Measurements from ENCODE around the gene HAPSTR1. TPM values are rescaled to one million over a fixed set of nuclear protein-coding genes. Genes with fewer than 3 reads are reported as not detected.
A peak's percentile ranks its signal among the peaks of the same experiment; 100 is the strongest.

HAPSTR1 gene
- total RNA-seq, 1 donor from 2014 or later = 86.0 TPM

DNA sequence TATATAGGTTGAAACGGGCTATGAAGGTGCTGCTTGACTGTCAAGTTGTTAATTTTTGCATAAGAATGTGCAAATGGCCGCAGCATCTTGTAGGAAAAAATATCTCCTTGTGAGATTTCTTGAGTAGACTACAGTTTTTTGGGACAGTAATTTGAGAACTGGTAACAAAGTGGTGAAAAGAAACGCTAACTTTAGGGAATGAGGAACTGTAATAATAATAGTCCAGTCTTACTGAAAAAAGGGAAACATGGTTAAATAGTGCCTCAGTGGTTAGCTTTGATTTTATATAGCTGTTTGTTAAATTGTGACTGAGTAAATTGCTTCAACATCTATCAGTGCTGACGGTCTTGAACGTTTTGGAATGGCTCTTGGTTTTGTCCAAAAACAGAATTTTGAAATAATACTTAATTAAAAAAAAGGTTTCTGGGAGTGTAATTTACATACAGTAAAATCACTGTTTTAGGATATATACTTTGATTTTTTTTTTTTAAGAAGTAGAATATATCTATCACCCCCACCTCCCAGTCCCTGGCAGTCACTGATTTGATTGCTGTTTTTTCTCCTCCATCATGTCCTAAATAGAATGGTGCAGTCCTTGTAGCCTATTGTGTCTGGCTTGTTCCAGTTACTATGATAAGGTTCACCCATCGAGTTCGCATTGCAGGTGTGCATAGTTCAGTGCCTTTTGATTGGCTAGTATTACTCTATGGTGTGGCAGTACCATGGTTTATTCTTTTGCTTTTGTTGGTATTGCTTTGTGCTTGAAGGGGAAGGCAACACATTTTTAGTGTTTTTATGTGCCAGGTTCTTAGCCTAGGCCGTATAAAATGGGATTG lies 2.8 kb downstream of the HAPSTR1 start:
- peak overlapping the region; percentile 49 for H3K27ac Mint-ChIP-seq (ENCODE audit: unreplicated experiment)
- peak overlapping the region; percentile 99 for H3K4me3 Mint-ChIP-seq (ENCODE audit: unreplicated experiment)
- TF ChIP-seq, protein P1, sequence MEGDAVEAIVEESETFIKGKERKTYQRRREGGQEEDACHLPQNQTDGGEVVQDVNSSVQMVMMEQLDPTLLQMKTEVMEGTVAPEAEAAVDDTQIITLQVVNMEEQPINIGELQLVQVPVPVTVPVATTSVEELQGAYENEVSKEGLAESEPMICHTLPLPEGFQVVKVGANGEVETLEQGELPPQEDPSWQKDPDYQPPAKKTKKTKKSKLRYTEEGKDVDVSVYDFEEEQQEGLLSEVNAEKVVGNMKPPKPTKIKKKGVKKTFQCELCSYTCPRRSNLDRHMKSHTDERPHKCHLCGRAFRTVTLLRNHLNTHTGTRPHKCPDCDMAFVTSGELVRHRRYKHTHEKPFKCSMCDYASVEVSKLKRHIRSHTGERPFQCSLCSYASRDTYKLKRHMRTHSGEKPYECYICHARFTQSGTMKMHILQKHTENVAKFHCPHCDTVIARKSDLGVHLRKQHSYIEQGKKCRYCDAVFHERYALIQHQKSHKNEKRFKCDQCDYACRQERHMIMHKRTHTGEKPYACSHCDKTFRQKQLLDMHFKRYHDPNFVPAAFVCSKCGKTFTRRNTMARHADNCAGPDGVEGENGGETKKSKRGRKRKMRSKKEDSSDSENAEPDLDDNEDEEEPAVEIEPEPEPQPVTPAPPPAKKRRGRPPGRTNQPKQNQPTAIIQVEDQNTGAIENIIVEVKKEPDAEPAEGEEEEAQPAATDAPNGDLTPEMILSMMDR (IDR thresholded peaks at IDR 0.05; ENCODE audit: unreplicated experiment) = no peak
- peaks cover 4% of the 10 kb centered on the region for H3K9me3 Mint-ChIP-seq (ENCODE audit: unreplicated experiment)
- peaks cover 24% of the 10 kb centered on the region for H3K27me3 Mint-ChIP-seq (ENCODE audit: unreplicated experiment)
- peaks cover 43% of the 10 kb centered on the region for H3K4me1 Mint-ChIP-seq (ENCODE audit: unreplicated experiment)
- DNase-seq (ENCODE audit: low spot score) = no peak
- H3K36me3 Mint-ChIP-seq (ENCODE audit: low read depth, unreplicated experiment) = peaks cover 41% of the 10 kb centered on the region

DNA sequence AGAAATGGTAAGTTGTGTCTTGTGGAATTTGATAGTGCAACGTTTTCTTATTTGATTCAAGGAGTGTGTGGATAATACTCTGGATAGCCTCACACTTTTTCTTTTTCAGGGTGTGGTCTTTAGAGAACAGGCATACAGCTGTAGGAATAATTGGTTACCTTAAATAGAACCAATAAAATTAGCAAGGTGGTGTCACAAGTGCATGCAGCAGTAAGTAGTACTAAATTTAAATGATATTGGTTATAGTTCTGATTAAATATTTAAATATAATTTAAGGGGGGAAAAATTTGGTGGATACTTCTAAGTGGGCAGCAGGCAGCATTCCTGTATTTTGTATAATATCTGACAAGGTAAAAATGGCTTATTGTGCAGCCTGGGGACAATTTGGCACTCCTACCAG lies 3.7 kb downstream of the HAPSTR1 start:
- Mint-ChIP-seq H3K27ac (ENCODE audit: unreplicated experiment) (no peak overlapping the region), H3K4me3 (ENCODE audit: unreplicated experiment) (no peak overlapping the region), H3K27me3 (ENCODE audit: unreplicated experiment) (peaks cover 18% of the 10 kb centered on the region), H3K4me1 (ENCODE audit: unreplicated experiment) (peaks cover 43% of the 10 kb centered on the region), H3K9me3 (ENCODE audit: unreplicated experiment) (no peaks in the 10 kb centered on the region), H3K36me3 (ENCODE audit: low read depth, unreplicated experiment) (peaks cover 36% of the 10 kb centered on the region)
- no peak for DNase-seq (ENCODE audit: low spot score)
- TF ChIP-seq, protein P1 (IDR thresholded peaks at IDR 0.05; ENCODE audit: unreplicated experiment) = no peak

DNA sequence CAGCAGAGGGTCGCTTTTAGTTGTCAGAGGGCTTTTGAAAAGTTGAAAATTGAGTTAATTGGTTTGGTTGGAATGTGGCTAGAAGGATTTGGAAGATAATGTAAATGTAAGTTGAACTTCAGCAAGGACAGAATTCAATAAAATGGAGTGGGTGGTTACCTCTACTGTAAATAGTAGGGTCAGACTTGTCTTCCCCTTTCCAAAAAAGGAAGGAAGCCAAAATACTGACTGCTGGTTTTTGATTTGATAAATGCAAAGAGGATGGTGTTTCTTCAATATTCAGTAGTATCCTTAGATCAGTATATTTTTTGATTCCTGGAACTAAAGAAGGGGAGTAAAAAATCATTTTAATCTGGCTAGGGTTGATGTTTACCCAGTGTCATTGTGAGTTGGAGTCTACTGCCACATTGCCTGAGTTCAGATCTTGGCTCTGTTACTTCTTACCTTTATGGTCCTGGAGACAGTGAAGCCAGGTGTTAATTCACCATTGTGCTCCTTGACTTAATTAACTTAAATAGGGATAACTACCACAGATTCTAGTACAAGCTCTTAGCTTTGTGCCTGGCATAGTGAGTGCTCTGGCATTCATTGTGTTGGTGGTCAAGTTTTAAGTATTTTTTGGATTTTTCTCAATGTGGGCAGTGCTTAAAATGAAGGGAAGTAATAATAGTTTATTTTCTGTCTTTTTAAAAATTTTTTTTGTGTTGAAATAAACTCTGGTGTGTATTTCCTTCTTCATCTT lies 4.4 kb downstream of the HAPSTR1 start:
- H3K4me3 Mint-ChIP-seq (ENCODE audit: unreplicated experiment) = peak overlapping the region; percentile 72
- peak overlapping the region; percentile 11 for H3K27ac Mint-ChIP-seq (ENCODE audit: unreplicated experiment)
- peaks cover 36% of the 10 kb centered on the region for H3K36me3 Mint-ChIP-seq (ENCODE audit: low read depth, unreplicated experiment)
- H3K9me3 Mint-ChIP-seq (ENCODE audit: unreplicated experiment) = no peaks in the 10 kb centered on the region
- peaks cover 17% of the 10 kb centered on the region for H3K27me3 Mint-ChIP-seq (ENCODE audit: unreplicated experiment)
- peaks cover 43% of the 10 kb centered on the region for H3K4me1 Mint-ChIP-seq (ENCODE audit: unreplicated experiment)
- TF ChIP-seq, protein P1 (IDR thresholded peaks at IDR 0.05; ENCODE audit: unreplicated experiment) = no peak
- no peak for DNase-seq (ENCODE audit: low spot score)

DNA sequence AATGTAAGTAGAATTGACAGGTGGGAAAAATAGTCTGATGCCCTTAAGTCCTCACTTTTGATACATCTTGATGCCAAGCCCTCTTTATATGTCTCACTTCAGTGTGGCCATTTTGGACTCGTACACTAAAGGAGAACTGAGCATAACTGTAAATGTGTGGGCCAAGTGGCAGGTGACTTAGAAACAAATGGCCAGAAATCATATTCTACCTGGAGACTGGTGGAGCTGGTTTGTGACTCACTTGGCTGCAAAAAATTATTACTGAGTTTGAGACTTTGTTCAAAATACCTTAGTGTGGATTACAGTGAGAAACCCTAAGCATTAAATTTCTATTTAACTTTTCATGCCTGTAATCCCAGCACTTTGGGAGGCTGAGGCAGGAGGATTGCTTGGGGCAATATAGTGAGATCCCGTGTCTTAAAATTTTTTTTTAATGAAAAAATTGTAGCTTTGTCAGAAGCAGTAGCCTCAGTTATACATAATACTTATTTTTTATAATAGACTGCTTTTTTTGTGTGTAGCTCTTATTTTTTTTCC lies 5.0 kb downstream of the HAPSTR1 start:
- peaks cover 43% of the 10 kb centered on the region for H3K4me1 Mint-ChIP-seq (ENCODE audit: unreplicated experiment)
- DNase-seq (ENCODE audit: low spot score) = no peak
- peak overlapping the region; percentile 72 for H3K4me3 Mint-ChIP-seq (ENCODE audit: unreplicated experiment)
- peaks cover 36% of the 10 kb centered on the region for H3K36me3 Mint-ChIP-seq (ENCODE audit: low read depth, unreplicated experiment)
- peaks cover 15% of the 10 kb centered on the region for H3K27me3 Mint-ChIP-seq (ENCODE audit: unreplicated experiment)
- H3K9me3 Mint-ChIP-seq (ENCODE audit: unreplicated experiment) = no peaks in the 10 kb centered on the region
- TF ChIP-seq, protein P1 (IDR thresholded peaks at IDR 0.05; ENCODE audit: unreplicated experiment) = no peak
- H3K27ac Mint-ChIP-seq (ENCODE audit: unreplicated experiment) = no peak overlapping the region
